Transverse colon (tissue), 4 donors: ENCODE data around the gene SLC30A9. TPM values are rescaled to one million over a fixed set of nuclear protein-coding genes. Genes with fewer than 3 reads are reported as not detected.

Source experiments
- DNase-seq: peaks from one replicate; pipeline ENCODE4 v3.0.0-alpha.2; 2019
- H3K27ac ChIP-seq, 4 donors: fragments of 200-600 bp; sonication (generic); 2 replicates each; pipeline ENCODE4 v1.5.1; 2016 to 2018; ENCODE audit warnings: inconsistent platforms in 4 of 4
- H3K27me3 ChIP-seq: fragments of 200-600 bp; sonication (generic); 2 replicates; pipeline ENCODE4 v1.5.1; 2017; ENCODE audit warnings: inconsistent platforms
- H3K36me3 ChIP-seq, 4 donors: fragments of 200-600 bp; sonication (generic); 2 replicates each; pipeline ENCODE4 v1.5.1; 2017 to 2019; ENCODE audit warnings: inconsistent platforms in 4 of 4
- H3K4me1 ChIP-seq, 4 donors: fragments of 200-600 bp; sonication (generic); 2 replicates each; pipeline ENCODE4 v1.5.1; 2017 to 2020; ENCODE audit warnings: inconsistent platforms in 4 of 4
- H3K4me3 ChIP-seq, 4 donors: fragments of 200-600 bp; sonication (generic); 1 replicate in 1 of 4; 2 replicates in 3 of 4; pipeline versions ENCODE4 v1.5.1 to v1.6.1; 2017 to 2019; ENCODE audit warnings: inconsistent platforms in 4 of 4
- H3K9me3 ChIP-seq, 2 donors: fragments of 200-600 bp; sonication (generic); 2 replicates each; pipeline ENCODE4 v1.5.1; 2017 to 2019; ENCODE audit warnings: inconsistent platforms in 2 of 2
- CTCF ChIP-seq, 5 experiments: fragments of 200-600 bp in 3 of 5; fragments of 450-650 bp in 2 of 5; sonication (generic) in 3 of 5; IDR thresholded peaks; 1 replicate in 2 of 5; 2 replicates in 3 of 5; pipeline ENCODE4 v1.5.1; 2016 to 2017; ENCODE audit warnings: antibody characterized with exemption in 5 of 5, inconsistent platforms in 3 of 5, mild to moderate bottlenecking in 2 of 5, moderate library complexity in 1 of 5
- EP300 ChIP-seq: sonication (generic); formaldehyde crosslinking; IDR thresholded peaks from one replicate; pipeline ENCODE4 v1.6.1; 2017; ENCODE audit warnings: antibody characterized with exemption, low read depth
- POLR2A ChIP-seq: fragments of 450-650 bp; IDR thresholded peaks from one replicate; pipeline ENCODE4 v1.6.1; 2016; ENCODE audit warnings: antibody characterized with exemption, mild to moderate bottlenecking, moderate library complexity
- POLR2AphosphoS5 ChIP-seq, 3 donors: sonication (generic); formaldehyde crosslinking; IDR thresholded peaks; one replicate each; pipeline ENCODE4 v1.6.1; 2016; ENCODE audit warnings: antibody characterized with exemption in 3 of 3
- WGBS, 2 donors: methylation state at CpG; one replicate each; pipeline ENCODE4 v1.1.5; 2018; ENCODE audit warnings: low coverage in 1 of 2; 5-methylcytosine and 5-hydroxymethylcytosine counted together
- in situ Hi-C, 4 donors: fragments of 200-750 bp; cut with MboI; loops; one replicate each; pipeline versions ENCODE4 v1.15.0 to v1.15.1; 2017; ENCODE audit warnings: low sequenced_read_pairs in 3 of 4, low pct_ligation_motif_present in 1 of 4, low pct_unique_long_range_greater_than_20kb in 1 of 4
- intact Hi-C: fragments of 100-400 bp; cut with DNase I; formaldehyde crosslinking; loops from one replicate; pipeline ENCODE4 v1.15.1; 2023; ENCODE audit warnings: low total_unique reads
- total RNA-seq, 4 donors: library from RNA; depleted of rRNA; stranded (reverse); fragments of >200 nt; gene quantifications; one replicate each; pipeline ENCODE4 v1.1.0, GENCODE V29; 2016

The SLC30A9 gene
- total RNA-seq, 4 donors from 2014 or later = 42.6 to 59.8 (median 47.9) TPM

GRCh38 chr4:42132099-42132498 is 141.8 kb downstream of the SLC30A9 start:
- Histone ChIP-seq H3K36me3 (no peaks in the 10 kb centered on the region), H3K27me3 (no peaks in the 10 kb centered on the region), H3K4me1 (no peaks in the 10 kb centered on the region), H3K4me3 (no peak overlapping the region), H3K27ac (no peak overlapping the region), H3K9me3 (no peaks in the 10 kb centered on the region)
- in situ Hi-C loops = no loop called here
- no peak for DNase-seq
- intact Hi-C loops = no loop called here
- WGBS, 2 donors = 60 to 82% methylated on average over 1 to 7 of the region's 7 CpGs
- TF ChIP-seq CTCF (IDR thresholded peaks at IDR 0.05) (no peak), POLR2A (no peak), EP300 (no peak), POLR2AphosphoS5 (IDR thresholded peaks at IDR 0.05) (no peak)

GRCh38 chr4:42133006-42133405 is 142.7 kb downstream of the SLC30A9 start:
- Histone ChIP-seq H3K4me3 (no peak overlapping the region), H3K27ac (no peak overlapping the region), H3K27me3 (no peaks in the 10 kb centered on the region), H3K4me1 (no peaks in the 10 kb centered on the region), H3K9me3 (no peaks in the 10 kb centered on the region), H3K36me3 (no peaks in the 10 kb centered on the region)
- in situ Hi-C loops = no loop called here
- WGBS, 2 donors = 52 to 75% methylated on average over 1 of the region's 1 CpG
- TF ChIP-seq POLR2AphosphoS5 (IDR thresholded peaks at IDR 0.05) (no peak), CTCF (IDR thresholded peaks at IDR 0.05) (no peak), EP300 (no peak), POLR2A (no peak)
- intact Hi-C loops = no loop called here
- no peak for DNase-seq

- intact Hi-C loops = no loop called here
- Histone ChIP-seq H3K9me3 (no peaks in the 10 kb centered on the region), H3K4me3 (no peak overlapping the region), H3K27me3 (no peaks in the 10 kb centered on the region), H3K36me3 (no peaks in the 10 kb centered on the region), H3K4me1 (no peaks in the 10 kb centered on the region), H3K27ac (no peak overlapping the region)
- WGBS, 2 donors = 73 to 83% methylated on average over 1 to 3 of the region's 3 CpGs
- no peak for TF ChIP-seq POLR2A
- TF ChIP-seq EP300 = no peak
- no peak for TF ChIP-seq POLR2AphosphoS5 (IDR thresholded peaks at IDR 0.05)
- no peak for TF ChIP-seq CTCF (IDR thresholded peaks at IDR 0.05)
- DNase-seq = no peak
- in situ Hi-C loops = no loop called here
Observed at GRCh38 chr4:42136371-42136770, 146.0 kb downstream of the SLC30A9 start.

Other genes with a start within 250 kb of the SLC30A9 start
- 1 to 10 TPM in 2 of 4 donors, under 1 TPM in 2; 0.27 to 4.4 (median 1.1) TPM for gene PHOX2B, start 241.8 kb upstream of the SLC30A9 start, total RNA-seq
- 10 to 100 TPM; 41.8 to 59.3 (median 54.9) TPM for gene TMEM33, start 55.1 kb upstream of the SLC30A9 start, total RNA-seq
- under 1 TPM in 2 of 4 donors, not detected in 2; 0.14 to 0.32 TPM for gene DCAF4L1, start 8.8 kb upstream of the SLC30A9 start, total RNA-seq
- gene BEND4, start 162.1 kb downstream of the SLC30A9 start, total RNA-seq = 1 to 10 TPM in 2 of 4 donors, under 1 TPM in 2; 0.27 to 2.6 (median 1.2) TPM